H9 (cell line): ENCODE data around the gene STXBP6. TPM values are rescaled to one million over a fixed set of nuclear protein-coding genes. Genes with fewer than 3 reads are reported as not detected.

ENCODE experiments used
- DNase-seq: peaks from one replicate; pipeline ENCODE4 v3.0.0-alpha.2; 2017
- H2AFZ ChIP-seq: one replicate; pipeline ENCODE4 v1.6.1; 2013; ENCODE audit warnings: mild to moderate bottlenecking, low read length, control low read depth, moderate library complexity
- H2AK5ac ChIP-seq: 2 replicates; pipeline ENCODE4 v1.6.1; 2013; ENCODE audit warnings: low read length, control low read depth, mixed read lengths; ENCODE audit not compliant: insufficient read length
- H2BK120ac ChIP-seq: one replicate; pipeline ENCODE4 v1.6.1; 2013; ENCODE audit warnings: low read depth, mild to moderate bottlenecking, low read length, control low read depth, inconsistent platforms; ENCODE audit not compliant: poor library complexity, severe bottlenecking
- H2BK12ac ChIP-seq: 2 replicates; pipeline ENCODE4 v1.6.1; 2013; ENCODE audit warnings: low read length, control low read depth, mixed read lengths, low read depth; ENCODE audit not compliant: insufficient read length
- H2BK15ac ChIP-seq: 2 replicates; pipeline ENCODE4 v1.6.1; 2013; ENCODE audit warnings: low read depth, low read length, control low read depth
- H2BK20ac ChIP-seq: one replicate; pipeline ENCODE4 v1.6.1; 2013; ENCODE audit warnings: low read depth, mild to moderate bottlenecking, low read length, control low read depth, inconsistent platforms; ENCODE audit not compliant: poor library complexity, severe bottlenecking
- H2BK5ac ChIP-seq: 2 replicates; pipeline ENCODE4 v1.6.1; 2013; ENCODE audit warnings: low read length, control low read depth, mixed read lengths; ENCODE audit not compliant: insufficient read length
- H3K14ac ChIP-seq: 2 replicates; pipeline ENCODE4 v1.6.1; 2013; ENCODE audit warnings: low read length, control low read depth; ENCODE audit not compliant: insufficient read depth
- H3K18ac ChIP-seq: 2 replicates; pipeline ENCODE4 v1.6.1; 2013; ENCODE audit warnings: low read depth, mild to moderate bottlenecking, mixed read lengths, low read length, control low read depth; ENCODE audit not compliant: insufficient read length
- H3K23ac ChIP-seq: 2 replicates; pipeline ENCODE4 v1.6.1; 2013; ENCODE audit warnings: low read length, control low read depth, mixed read lengths, low read depth; ENCODE audit not compliant: insufficient read length
- H3K23me2 ChIP-seq: 2 replicates; pipeline ENCODE4 v1.6.1; 2013; ENCODE audit warnings: low read depth, mild to moderate bottlenecking, mixed read lengths, low read length, control low read depth; ENCODE audit not compliant: insufficient read length, poor library complexity, severe bottlenecking
- H3K27ac ChIP-seq: 2 replicates; pipeline ENCODE4 v1.5.1; 2013; ENCODE audit warnings: low read length, control low read depth, mixed read lengths, low read depth; ENCODE audit not compliant: insufficient read length
- H3K27me3 ChIP-seq: 2 replicates; pipeline ENCODE4 v1.6.1; 2013; ENCODE audit warnings: low read length, control low read depth, inconsistent platforms; ENCODE audit not compliant: insufficient read depth
- H3K4ac ChIP-seq: 2 replicates; pipeline ENCODE4 v1.6.1; 2013; ENCODE audit warnings: low read depth, mild to moderate bottlenecking, control low read depth, inconsistent platforms, low read length, moderate library complexity
- H3K4me1 ChIP-seq: 2 replicates; pipeline ENCODE4 v1.6.1; 2013; ENCODE audit warnings: low read length, control low read depth, inconsistent platforms; ENCODE audit not compliant: insufficient read depth
- H3K4me2 ChIP-seq: 2 replicates; pipeline ENCODE4 v1.6.1; 2013; ENCODE audit warnings: low read length, control low read depth, mixed read lengths; ENCODE audit not compliant: insufficient read length, insufficient read depth
- H3K56ac ChIP-seq: 2 replicates; pipeline ENCODE4 v1.6.1; 2013; ENCODE audit warnings: low read depth, mild to moderate bottlenecking, mixed read lengths, low read length, control low read depth; ENCODE audit not compliant: insufficient read length
- H3K79me1 ChIP-seq: 2 replicates; pipeline ENCODE4 v1.6.1; 2013; ENCODE audit warnings: low read depth, mild to moderate bottlenecking, moderate library complexity, low read length, control low read depth, inconsistent platforms; ENCODE audit not compliant: insufficient read depth, poor library complexity, severe bottlenecking
- H3K79me2 ChIP-seq: 2 replicates; pipeline ENCODE4 v1.6.1; 2013; ENCODE audit warnings: low read length, control low read depth, inconsistent platforms; ENCODE audit not compliant: insufficient read depth
- H3K9ac ChIP-seq: 2 replicates; pipeline ENCODE4 v1.6.1; 2013; ENCODE audit warnings: low read length, control low read depth, mixed read lengths; ENCODE audit not compliant: insufficient read length; ENCODE audit errors: extremely low read depth
- H3K9me3 ChIP-seq: one replicate; pipeline ENCODE4 v1.6.1; 2013; ENCODE audit warnings: low read depth, low read length, inconsistent platforms; ENCODE audit not compliant: control insufficient read depth
- H3T11ph ChIP-seq: one replicate; pipeline ENCODE4 v1.6.1; 2013; ENCODE audit warnings: mild to moderate bottlenecking, low read length, control low read depth, inconsistent platforms
- H4K20me1 ChIP-seq: one replicate; pipeline ENCODE4 v1.6.1; 2013; ENCODE audit not compliant: control insufficient read depth, insufficient read length, insufficient read depth
- H4K5ac ChIP-seq: 2 replicates; pipeline ENCODE4 v1.6.1; 2013; ENCODE audit warnings: low read depth, mild to moderate bottlenecking, mixed read lengths, low read length, control low read depth; ENCODE audit not compliant: insufficient read length
- H4K8ac ChIP-seq: replicated peaks from 2 replicates; pipeline ENCODE4 v1.6.1; 2013; ENCODE audit warnings: low read length, control low read depth, mixed read lengths, low read depth; ENCODE audit not compliant: insufficient read length
- H4K91ac ChIP-seq: 2 replicates; pipeline ENCODE4 v1.6.1; 2013; ENCODE audit warnings: low read depth, mild to moderate bottlenecking, moderate library complexity, mixed read lengths, low read length, control low read depth; ENCODE audit not compliant: insufficient read length
- H3K27ac Mint-ChIP-seq, 3 experiments: 2 replicates in 2 of 3; 3 replicates in 1 of 3; pipeline ENCODE4 v1.8.0; 2020 to 2021; ENCODE audit warnings: mixed read lengths in 3 of 3, mild to moderate bottlenecking in 1 of 3, moderate library complexity in 1 of 3
- H3K27me3 Mint-ChIP-seq: 2 replicates; pipeline ENCODE4 v1.8.0; 2021; ENCODE audit warnings: low read depth, mild to moderate bottlenecking, moderate library complexity, mixed read lengths
- H3K36me3 Mint-ChIP-seq, 3 experiments: 2 replicates in 2 of 3; 3 replicates in 1 of 3; pipeline ENCODE4 v1.8.0; 2020 to 2021; ENCODE audit warnings: low read depth in 3 of 3, mixed read lengths in 3 of 3; ENCODE audit not compliant: insufficient read depth in 1 of 3
- H3K4me1 Mint-ChIP-seq, 2 experiments: 2 replicates each; pipeline ENCODE4 v1.8.0; 2020; ENCODE audit warnings: mixed read lengths in 2 of 2
- H3K4me3 Mint-ChIP-seq, 2 experiments: 2 replicates in 1 of 2; 3 replicates in 1 of 2; pipeline ENCODE4 v1.8.0; 2020 to 2021; ENCODE audit warnings: mild to moderate bottlenecking in 2 of 2, mixed read lengths in 2 of 2, moderate library complexity in 1 of 2
- H3K9me3 Mint-ChIP-seq, 2 experiments: 2 replicates in 1 of 2; 3 replicates in 1 of 2; pipeline ENCODE4 v1.8.0; 2020; ENCODE audit warnings: mild to moderate bottlenecking in 2 of 2, mixed read lengths in 2 of 2, moderate library complexity in 1 of 2
- CTCF ChIP-seq: fragments of 200-600 bp; sonication (generic); conservative IDR thresholded peaks from 3 replicates; pipeline ENCODE4 v1.8.0; 2021; ENCODE audit warnings: antibody characterized with exemption, mild to moderate bottlenecking
- WGBS: extraction: QIAGEN DNeasy Blood & Tissue Kit; methylation state at CpG from one replicate; pipeline ENCODE4 v1.1.7; 2013; ENCODE audit warnings: missing lambda C conversion rate, low lambda C conversion rate, mixed read lengths; ENCODE audit not compliant: insufficient read length; ENCODE audit errors: extremely low coverage; 5-methylcytosine and 5-hydroxymethylcytosine counted together
- total RNA-seq: library from RNA; stranded (reverse); gene quantifications from 2 replicates; pipeline ENCODE4 v1.2.1, GENCODE V29; 2021

The STXBP6 gene
- total RNA-seq, 1 experiment from 2014 or later = 3.6 TPM

DNA sequence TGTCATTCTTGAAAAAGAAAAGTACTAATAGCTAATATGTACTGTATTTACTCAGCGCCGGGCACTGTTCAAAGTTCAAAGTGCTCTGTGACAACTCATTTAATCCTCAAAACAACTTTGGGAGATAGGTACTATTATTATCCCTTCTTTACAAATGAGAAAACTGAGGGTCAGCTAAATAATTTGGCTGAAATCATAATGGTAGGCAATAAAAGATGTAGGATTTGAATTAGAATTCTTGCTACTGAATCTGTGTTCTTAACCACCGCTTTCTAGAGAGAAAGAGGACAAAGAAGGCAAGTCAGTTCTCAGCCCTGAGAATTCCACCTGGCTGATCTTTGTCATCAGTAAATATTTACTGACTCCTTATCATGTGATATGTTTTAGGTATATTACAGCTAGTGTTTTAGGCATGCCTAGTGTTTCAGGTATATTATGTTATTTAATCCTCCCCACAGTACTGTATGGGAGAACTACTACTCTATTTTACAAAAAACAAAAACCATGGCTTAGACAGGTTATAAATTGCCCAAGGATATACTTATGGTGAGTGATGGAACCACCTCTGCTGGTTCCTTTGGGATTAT lies 210.2 kb downstream of the STXBP6 start:
- no peak overlapping the region for H2BK12ac ChIP-seq
- H3K23me2 ChIP-seq = no peaks in the 10 kb centered on the region
- H3K27me3 ChIP-seq = no peaks in the 10 kb centered on the region
- H3K56ac ChIP-seq = no peak overlapping the region
- no peak overlapping the region for H4K91ac ChIP-seq
- no peak overlapping the region for H4K5ac ChIP-seq
- H3K14ac ChIP-seq = no peak overlapping the region
- Mint-ChIP-seq H3K4me3 (no peak overlapping the region), H3K36me3 (no peaks in the 10 kb centered on the region), H3K27me3 (no peaks in the 10 kb centered on the region), H3K27ac (no peak overlapping the region), H3K9me3 (no peaks in the 10 kb centered on the region), H3K4me1 (peaks cover 12 to 17% of the 10 kb centered on the region in 2 experiments)
- H4K20me1 ChIP-seq = no peaks in the 10 kb centered on the region
- no peak for DNase-seq
- H3K23ac ChIP-seq = no peak overlapping the region
- H2AK5ac ChIP-seq = no peak overlapping the region
- no peak overlapping the region for H2BK120ac ChIP-seq
- no peak overlapping the region for H2BK15ac ChIP-seq
- no peak overlapping the region for H2BK20ac ChIP-seq
- H4K8ac ChIP-seq = no peak overlapping the region
- no peak for TF ChIP-seq CTCF
- H3K18ac ChIP-seq = no peak overlapping the region
- no peak overlapping the region for H3K4ac ChIP-seq
- H3K27ac ChIP-seq = no peak overlapping the region
- no peak overlapping the region for H2AFZ ChIP-seq
- no peaks in the 10 kb centered on the region for H3K9me3 ChIP-seq
- H3T11ph ChIP-seq = no peak overlapping the region
- no CpG with 5 or more reads among the region's 3 CpGs for WGBS
- H3K4me2 ChIP-seq = no peak overlapping the region
- H3K9ac ChIP-seq = no peak overlapping the region
- H3K79me1 ChIP-seq = no peaks in the 10 kb centered on the region
- H3K79me2 ChIP-seq = no peaks in the 10 kb centered on the region
- no peak overlapping the region for H2BK5ac ChIP-seq
- H3K4me1 ChIP-seq = no peaks in the 10 kb centered on the region
